Measurements from ENCODE around the gene IRF8. TPM values are rescaled to one million over a fixed set of nuclear protein-coding genes. Genes with fewer than 3 reads are reported as not detected.
"Not testable (repeated sequence)": the region's sequence is repeated elsewhere in the genome, so short reads cannot be mapped to it uniquely, and the experiment has no call there.

The IRF8 gene
- total RNA-seq, 3 donors from 2014 or later (not counting 1 experiment from before 2014, with no cell fraction given): 101 to 167 (median 122) TPM

DNA sequence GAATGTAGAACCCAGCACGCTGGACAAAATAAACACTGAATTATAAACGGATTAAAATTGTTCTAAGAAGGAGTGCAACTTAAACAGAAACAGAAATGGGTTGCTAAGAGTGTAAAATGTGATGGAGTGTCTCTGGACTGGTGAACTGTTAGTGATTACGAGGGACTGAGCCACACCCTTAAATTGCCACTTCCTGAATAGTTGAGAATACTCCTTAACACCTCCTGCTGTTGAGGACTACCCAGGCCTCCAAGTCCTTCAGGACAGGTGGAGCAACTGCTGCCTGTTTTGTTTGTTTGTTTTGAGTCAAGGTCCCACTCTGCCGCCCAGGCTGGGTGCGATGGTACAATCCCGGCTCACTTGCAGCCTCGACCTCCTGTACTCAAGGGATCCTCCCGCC is 25.8 kb upstream of the IRF8 start:
- Mint-ChIP-seq H3K36me3 (no peaks in the 10 kb centered on the region), H3K4me3 (peak overlapping the region; percentile 40), H3K27me3 (ENCODE audit: low read depth in 2 of 2) (peaks cover 14 to 19% of the 10 kb centered on the region in 2 donors), H3K4me1 (peaks cover 16 to 22% of the 10 kb centered on the region in 2 donors), H3K9me3 (no peaks in the 10 kb centered on the region), H3K27ac (no peak overlapping the region)
- Histone ChIP-seq H3K4me3 (ENCODE audit: low read length) (no peak overlapping the region), H3K9me3 (ENCODE audit: control insufficient read depth, insufficient read depth, low read length) (no peaks in the 10 kb centered on the region), H3K4me1 (ENCODE audit: control insufficient read depth, insufficient read depth, low read length) (peaks cover 23% of the 10 kb centered on the region), H3K27ac (ENCODE audit: low read length) (no peak overlapping the region), H3K36me3 (ENCODE audit: control insufficient read depth, insufficient read depth, low read length) (no peaks in the 10 kb centered on the region), H3K27me3 (ENCODE audit: control insufficient read depth, insufficient read depth, low read length) (no peaks in the 10 kb centered on the region)
- ATAC-seq (no peak), DNase-seq (no peak)
- WGBS (ENCODE audit: insufficient coverage): 94% methylated on average over 7 of the region's 8 CpGs
- intact Hi-C loops (cut with micrococcal nuclease): no loop called here
- TF ChIP-seq, protein P1, sequence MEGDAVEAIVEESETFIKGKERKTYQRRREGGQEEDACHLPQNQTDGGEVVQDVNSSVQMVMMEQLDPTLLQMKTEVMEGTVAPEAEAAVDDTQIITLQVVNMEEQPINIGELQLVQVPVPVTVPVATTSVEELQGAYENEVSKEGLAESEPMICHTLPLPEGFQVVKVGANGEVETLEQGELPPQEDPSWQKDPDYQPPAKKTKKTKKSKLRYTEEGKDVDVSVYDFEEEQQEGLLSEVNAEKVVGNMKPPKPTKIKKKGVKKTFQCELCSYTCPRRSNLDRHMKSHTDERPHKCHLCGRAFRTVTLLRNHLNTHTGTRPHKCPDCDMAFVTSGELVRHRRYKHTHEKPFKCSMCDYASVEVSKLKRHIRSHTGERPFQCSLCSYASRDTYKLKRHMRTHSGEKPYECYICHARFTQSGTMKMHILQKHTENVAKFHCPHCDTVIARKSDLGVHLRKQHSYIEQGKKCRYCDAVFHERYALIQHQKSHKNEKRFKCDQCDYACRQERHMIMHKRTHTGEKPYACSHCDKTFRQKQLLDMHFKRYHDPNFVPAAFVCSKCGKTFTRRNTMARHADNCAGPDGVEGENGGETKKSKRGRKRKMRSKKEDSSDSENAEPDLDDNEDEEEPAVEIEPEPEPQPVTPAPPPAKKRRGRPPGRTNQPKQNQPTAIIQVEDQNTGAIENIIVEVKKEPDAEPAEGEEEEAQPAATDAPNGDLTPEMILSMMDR (IDR thresholded peaks at IDR 0.05): no peak

DNA sequence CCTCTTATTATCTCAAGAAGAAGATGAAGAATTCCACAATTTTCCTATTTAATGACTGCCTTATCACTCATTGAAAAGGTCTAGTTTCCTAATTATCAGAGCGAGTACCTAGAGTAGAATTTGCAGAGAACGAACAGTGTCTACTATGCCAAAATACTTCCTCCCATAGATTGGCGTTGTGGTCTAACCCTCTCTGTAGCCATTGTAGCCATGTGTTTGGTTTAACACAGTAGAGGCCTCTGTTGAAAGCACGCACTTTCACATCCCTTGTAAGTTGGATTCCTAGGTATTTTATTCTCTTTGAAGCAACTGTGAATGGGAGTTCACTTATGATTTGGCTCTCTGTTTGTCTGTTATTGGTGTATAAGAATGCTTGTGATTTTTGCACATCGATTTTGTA is 24.9 kb upstream of the IRF8 start:
- H3K4me3 ChIP-seq (ENCODE audit: low read length); H3K27me3 ChIP-seq (ENCODE audit: control insufficient read depth, insufficient read depth, low read length); H3K36me3 Mint-ChIP-seq; intact Hi-C loops (cut with micrococcal nuclease); H3K27ac ChIP-seq (ENCODE audit: low read length); DNase-seq; H3K27ac Mint-ChIP-seq; H3K36me3 ChIP-seq (ENCODE audit: control insufficient read depth, insufficient read depth, low read length); H3K4me3 Mint-ChIP-seq; H3K9me3 ChIP-seq (ENCODE audit: control insufficient read depth, insufficient read depth, low read length); ATAC-seq; H3K9me3 Mint-ChIP-seq: not testable (repeated sequence)
- Mint-ChIP-seq H3K4me1 (peaks cover 16 to 22% of the 10 kb centered on the region in 2 donors), H3K27me3 (ENCODE audit: low read depth in 2 of 2) (peaks cover 9 to 13% of the 10 kb centered on the region in 2 donors)
- WGBS (ENCODE audit: insufficient coverage): 79% methylated on average over 2 of the region's 5 CpGs
- H3K4me1 ChIP-seq (ENCODE audit: control insufficient read depth, insufficient read depth, low read length): peaks cover 18% of the 10 kb centered on the region

DNA sequence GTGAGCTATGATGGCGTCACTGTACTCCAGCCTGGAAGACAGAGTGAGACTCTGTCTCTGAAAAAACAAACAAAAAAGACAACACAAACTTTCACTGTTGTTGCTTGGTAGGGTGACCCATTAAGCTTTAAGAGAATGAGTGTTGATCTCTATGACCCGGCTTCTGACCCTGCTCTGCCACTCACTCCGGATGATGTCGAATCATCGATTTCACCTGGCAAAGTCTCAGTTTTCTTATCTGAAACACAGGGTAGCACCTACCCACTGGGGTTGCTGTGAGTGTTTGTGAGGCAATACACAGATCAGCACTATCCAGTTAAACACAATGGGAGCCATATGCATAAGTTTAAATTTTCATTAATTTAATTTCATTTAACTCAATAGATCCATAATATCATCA is 20.6 kb upstream of the IRF8 start:
- Mint-ChIP-seq H3K27ac (no peak overlapping the region), H3K36me3 (no peaks in the 10 kb centered on the region), H3K4me1 (peaks cover 32 to 33% of the 10 kb centered on the region in 2 donors), H3K4me3 (no peak overlapping the region), H3K27me3 (ENCODE audit: low read depth in 2 of 2) (peaks cover 15 to 18% of the 10 kb centered on the region in 2 donors), H3K9me3 (no peaks in the 10 kb centered on the region)
- Histone ChIP-seq H3K9me3 (ENCODE audit: control insufficient read depth, insufficient read depth, low read length) (no peaks in the 10 kb centered on the region), H3K4me1 (ENCODE audit: control insufficient read depth, insufficient read depth, low read length) (peaks cover 20% of the 10 kb centered on the region), H3K36me3 (ENCODE audit: control insufficient read depth, insufficient read depth, low read length) (no peaks in the 10 kb centered on the region), H3K27ac (ENCODE audit: low read length) (no peak overlapping the region), H3K4me3 (ENCODE audit: low read length) (no peak overlapping the region), H3K27me3 (ENCODE audit: control insufficient read depth, insufficient read depth, low read length) (no peaks in the 10 kb centered on the region)
- intact Hi-C loops (cut with micrococcal nuclease): no loop called here
- ATAC-seq (no peak), DNase-seq (no peak)
- 95% methylated on average over 5 of the region's 5 CpGs for WGBS (ENCODE audit: insufficient coverage)
- TF ChIP-seq, protein P1 (IDR thresholded peaks at IDR 0.05): no peak

DNA sequence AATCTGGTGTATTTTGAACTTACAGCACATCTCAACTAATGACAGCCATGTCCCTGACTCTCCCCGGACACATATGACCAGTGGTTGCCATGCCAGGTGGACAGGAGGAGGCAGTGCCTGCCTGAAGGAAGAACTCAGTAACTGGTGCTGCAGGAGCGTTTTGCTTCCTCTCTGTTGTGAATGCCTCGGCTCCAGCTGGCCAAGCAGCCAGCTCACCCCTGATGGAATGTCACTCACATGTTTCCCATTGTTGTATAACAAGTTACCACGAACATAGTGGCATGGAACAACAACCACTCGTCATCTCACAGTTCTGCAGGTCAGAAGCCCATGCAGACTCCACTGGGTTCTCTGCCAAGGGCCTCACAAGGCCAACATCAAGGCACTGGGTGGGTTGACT is 20.1 kb upstream of the IRF8 start:
- H3K9me3 Mint-ChIP-seq: no peaks in the 10 kb centered on the region
- H3K27ac Mint-ChIP-seq: no peak overlapping the region
- Histone ChIP-seq H3K27ac (ENCODE audit: low read length) (no peak overlapping the region), H3K36me3 (ENCODE audit: control insufficient read depth, insufficient read depth, low read length) (no peaks in the 10 kb centered on the region), H3K4me3 (ENCODE audit: low read length) (no peak overlapping the region), H3K4me1 (ENCODE audit: control insufficient read depth, insufficient read depth, low read length) (peaks cover 18% of the 10 kb centered on the region), H3K9me3 (ENCODE audit: control insufficient read depth, insufficient read depth, low read length) (no peaks in the 10 kb centered on the region), H3K27me3 (ENCODE audit: control insufficient read depth, insufficient read depth, low read length) (no peaks in the 10 kb centered on the region)
- TF ChIP-seq, protein P1 (IDR thresholded peaks at IDR 0.05): no peak
- intact Hi-C loops (cut with micrococcal nuclease): no loop called here
- 66% methylated on average over 5 of the region's 5 CpGs for WGBS (ENCODE audit: insufficient coverage)
- DNase-seq (no peak), ATAC-seq (no peak)
- H3K4me1 Mint-ChIP-seq: peaks cover 32 to 33% of the 10 kb centered on the region in 2 donors
- no peak overlapping the region for H3K4me3 Mint-ChIP-seq
- H3K36me3 Mint-ChIP-seq: no peaks in the 10 kb centered on the region
- peaks cover 20 to 23% of the 10 kb centered on the region in 2 donors for H3K27me3 Mint-ChIP-seq (ENCODE audit: low read depth in 2 of 2)

Measured in natural killer cell (primary cell).